OCI-LY3 (cell line): ENCODE results near the gene ROR2.

ENCODE experiments used
- H2AFZ ChIP-seq: fragments of 200-600, 300-600 bp; shearing (Covaris generic); 2 replicates; pipeline ENCODE4 v1.6.0; 2014; ENCODE audit warnings: antibody characterized with exemption, low read depth, low read length
- H3K27ac ChIP-seq: fragments of 200-600, 300-600 bp; sonication (generic); 2 replicates; pipeline ENCODE4 v1.5.1; 2014; ENCODE audit warnings: mild to moderate bottlenecking, low read length, moderate library complexity, mixed read lengths
- H3K27me3 ChIP-seq: fragments of 200-600, 300-600 bp; sonication (generic); 2 replicates; pipeline ENCODE4 v1.6.1; 2014; ENCODE audit warnings: low read depth, low read length, mixed read lengths
- H3K36me3 ChIP-seq: fragments of 200-600, 300-600 bp; sonication (generic); replicated peaks from 2 replicates; pipeline ENCODE3; 2014; ENCODE audit warnings: low read depth, low read length, mixed read lengths
- H3K4me1 ChIP-seq: fragments of 300-600, 200-600 bp; sonication (generic); 2 replicates; pipeline ENCODE4 v1.6.1; 2014; ENCODE audit warnings: low read length, mixed read lengths
- H3K4me2 ChIP-seq: fragments of 200-600, 300-600 bp; sonication (generic); 2 replicates; pipeline ENCODE4 v1.6.1; 2014; ENCODE audit warnings: low read length, mixed read lengths
- H3K4me3 ChIP-seq: fragments of 300-600, 200-600 bp; sonication (generic); 2 replicates; pipeline ENCODE4 v1.5.1; 2014; ENCODE audit warnings: antibody characterized with exemption, mild to moderate bottlenecking, low read length, moderate library complexity
- H3K79me2 ChIP-seq: fragments of 300-600, 200-600 bp; shearing (Covaris generic); 2 replicates; pipeline ENCODE4 v1.6.1; 2014; ENCODE audit warnings: mild to moderate bottlenecking, low read length, mixed read lengths
- H3K9ac ChIP-seq: fragments of 300-600, 200-600 bp; shearing (Covaris generic); 2 replicates; pipeline ENCODE4 v1.6.0; 2014; ENCODE audit warnings: mild to moderate bottlenecking, low read length, moderate library complexity
- H3K9me3 ChIP-seq: fragments of 200-600, 300-600 bp; shearing (Covaris generic); 2 replicates; pipeline ENCODE4 v1.6.1; 2014; ENCODE audit warnings: low read length, mixed read lengths; ENCODE audit not compliant: insufficient read depth
- H4K20me1 ChIP-seq: fragments of 200-600, 300-600 bp; sonication (generic); 2 replicates; pipeline ENCODE4 v1.6.1; 2016; ENCODE audit warnings: low read length, mixed read lengths; ENCODE audit not compliant: insufficient read depth
- CTCF ChIP-seq: fragments of 200-600, 300-600 bp; sonication (generic); IDR thresholded peaks from 2 replicates; pipeline ENCODE4 v1.5.1; 2014; ENCODE audit warnings: antibody characterized with exemption, low read length, low read depth
- EZH2phosphoT487 ChIP-seq: fragments of 200-600 bp; shearing (Covaris generic); IDR thresholded peaks from 2 replicates; pipeline ENCODE4 v1.6.1; 2018; ENCODE audit warnings: antibody characterized with exemption, mixed run types, low read depth

Gene ROR2

GRCh38 chr9:91724068-91724440, 226.0 kb downstream of the ROR2 start:
- no peak overlapping the region for H3K4me2 ChIP-seq
- H3K27me3 ChIP-seq = peaks cover 52% of the 10 kb centered on the region
- H3K4me1 ChIP-seq = peaks cover 36% of the 10 kb centered on the region
- no peak for TF ChIP-seq EZH2phosphoT487
- TF ChIP-seq CTCF = no peak
- H3K4me3 ChIP-seq = no peak overlapping the region
- 0 out of 2 replicates have a peak, but pooled peaks cover 15% of the 10 kb centered on the region for H4K20me1 ChIP-seq
- H2AFZ ChIP-seq = no peak overlapping the region
- H3K36me3 ChIP-seq = no peaks in the 10 kb centered on the region
- no peak overlapping the region for H3K9ac ChIP-seq
- no peak overlapping the region for H3K27ac ChIP-seq
- H3K9me3 ChIP-seq = no peaks in the 10 kb centered on the region
- H3K79me2 ChIP-seq = no peaks in the 10 kb centered on the region

- H3K79me2 ChIP-seq = no peaks in the 10 kb centered on the region
- no peak overlapping the region for H2AFZ ChIP-seq
- H4K20me1 ChIP-seq = 0 out of 2 replicates have a peak, but pooled peaks cover 17% of the 10 kb centered on the region
- H3K4me2 ChIP-seq = no peak overlapping the region
- no peak overlapping the region for H3K9ac ChIP-seq
- TF ChIP-seq CTCF (no peak), EZH2phosphoT487 (no peak)
- peaks cover 36% of the 10 kb centered on the region for H3K4me1 ChIP-seq
- no peak overlapping the region for H3K27ac ChIP-seq
- no peaks in the 10 kb centered on the region for H3K36me3 ChIP-seq
- peaks cover 51% of the 10 kb centered on the region for H3K27me3 ChIP-seq
- no peaks in the 10 kb centered on the region for H3K9me3 ChIP-seq
- no peak overlapping the region for H3K4me3 ChIP-seq
Observed at GRCh38 chr9:91723420-91724067, 226.5 kb downstream of the ROR2 start.

- Histone ChIP-seq H3K9ac (no peak overlapping the region; the same call in 1 of the 2 replicates), H3K4me3 (peak overlapping the region; percentile 56), H4K20me1 (0 out of 2 replicates have a peak, but pooled peaks cover 11% of the 10 kb centered on the region), H3K9me3 (peaks cover 6% of the 10 kb centered on the region; the same call in 1 of the 2 replicates), H3K4me1 (peaks cover 25% of the 10 kb centered on the region), H3K4me2 (peak overlapping the region; percentile 72), H3K36me3 (no peaks in the 10 kb centered on the region), H3K79me2 (no peaks in the 10 kb centered on the region), H3K27me3 (peaks cover 63% of the 10 kb centered on the region), H3K27ac (no peak overlapping the region), H2AFZ (no peak overlapping the region)
- 0 out of 2 replicates have a peak, but pooled peaks have one; percentile 5 for TF ChIP-seq CTCF
- no peak for TF ChIP-seq EZH2phosphoT487
Observed at GRCh38 chr9:91720751-91721705, 229.0 kb downstream of the ROR2 start.

GRCh38 chr9:91720313-91720712, 229.7 kb downstream of the ROR2 start:
- H3K9ac ChIP-seq = no peak overlapping the region
- H3K4me2 ChIP-seq = peak overlapping the region; percentile 72
- H2AFZ ChIP-seq = no peak overlapping the region
- H4K20me1 ChIP-seq = 0 out of 2 replicates have a peak, but pooled peaks cover 11% of the 10 kb centered on the region
- peaks cover 6% of the 10 kb centered on the region; the same call in 1 of the 2 replicates for H3K9me3 ChIP-seq
- peaks cover 25% of the 10 kb centered on the region for H3K4me1 ChIP-seq
- peak overlapping the region; percentile 56 for H3K4me3 ChIP-seq
- no peak overlapping the region for H3K27ac ChIP-seq
- TF ChIP-seq EZH2phosphoT487 (no peak), CTCF (no peak)
- no peaks in the 10 kb centered on the region for H3K36me3 ChIP-seq
- H3K27me3 ChIP-seq = peaks cover 62% of the 10 kb centered on the region
- H3K79me2 ChIP-seq = no peaks in the 10 kb centered on the region
